K562 (cell line): Measurements from ENCODE around the gene HAPLN2. TPM values are rescaled to one million over a fixed set of nuclear protein-coding genes. Genes with fewer than 3 reads are reported as not detected.
A peak's percentile ranks its signal among the peaks of the same experiment; 100 is the strongest.

ENCODE experiments used
- E2F3 ChIP-seq: fragments of 250-450 bp; sonication (Bioruptor Pico); IDR thresholded peaks from 2 replicates; pipeline ENCODE4 v1.4.0; 2020; ENCODE audit warnings: mild to moderate bottlenecking
- E2F6 ChIP-seq, 2 experiments: IDR thresholded peaks; 2 replicates each; pipeline ENCODE4 v1.6.1; 2011; ENCODE audit warnings: borderline replicate concordance in 1 of 2, control low read depth in 1 of 2, low read depth in 1 of 2, low read length in 1 of 2, mild to moderate bottlenecking in 1 of 2, mixed read lengths in 1 of 2, moderate library complexity in 1 of 2; ENCODE audit not compliant: insufficient read depth in 1 of 2, insufficient read length in 1 of 2, poor library complexity in 1 of 2, severe bottlenecking in 1 of 2; ENCODE audit errors: extremely low read depth in 1 of 2
- KLF10 ChIP-seq: fragments of 250-450 bp; sonication (Bioruptor Pico); IDR thresholded peaks from 2 replicates; pipeline ENCODE4 v1.6.1; 2021; ENCODE audit warnings: matching md5 sums
- LARP7 ChIP-seq: fragments of 450-650 bp; IDR thresholded peaks from 2 replicates; pipeline ENCODE4 v1.6.1; 2016
- PHF8 ChIP-seq: fragments of 200-600 bp; sonication (generic); IDR thresholded peaks from 2 replicates; pipeline ENCODE4 v1.6.1; 2012; ENCODE audit warnings: mixed run types, mild to moderate bottlenecking, inconsistent platforms, low read length, moderate library complexity, borderline replicate concordance
- PHTF2 ChIP-seq: fragments of 250-450 bp; sonication (Bioruptor Pico); IDR thresholded peaks from 2 replicates; pipeline ENCODE4 v1.5.0; 2021; ENCODE audit warnings: mild to moderate bottlenecking
- PML ChIP-seq: IDR thresholded peaks from 2 replicates; pipeline ENCODE4 v1.6.1; 2012; ENCODE audit warnings: low read length, inconsistent platforms
- PRPF4 ChIP-seq: fragments of 200-400 bp; formaldehyde crosslinking; IDR thresholded peaks from one replicate; pipeline ENCODE4 v1.6.1; 2017; ENCODE audit warnings: low read length, low read depth, mild to moderate bottlenecking; ENCODE audit not compliant: insufficient read depth, poor library complexity, severe bottlenecking
- TAF9B ChIP-seq: fragments of 450-650 bp; IDR thresholded peaks from 2 replicates; pipeline ENCODE4 v1.6.1; 2018; ENCODE audit warnings: mild to moderate bottlenecking; ENCODE audit not compliant: partially characterized antibody
- TFAP4 ChIP-seq: sonication (generic); formaldehyde crosslinking; IDR thresholded peaks from 2 replicates; pipeline ENCODE4 v1.8.0; 2022; ENCODE audit warnings: missing genetic modification reagents, mild to moderate bottlenecking, moderate library complexity, borderline replicate concordance
- ZMIZ1 ChIP-seq, 2 experiments: fragments of 150-350 bp in 1 of 2; IDR thresholded peaks; 2 replicates each; pipeline ENCODE4 v1.6.1; 2012 to 2016; ENCODE audit warnings: low read depth in 2 of 2, low read length in 2 of 2, mild to moderate bottlenecking in 1 of 2, moderate library complexity in 1 of 2
- ZNF407 ChIP-seq: fragments of 450-650 bp; IDR thresholded peaks from 2 replicates; pipeline ENCODE4 v1.6.1; 2016; ENCODE audit warnings: low read depth
- polyA plus RNA-seq, 8 experiments: library from polyadenylated mRNA; depleted of rRNA in 4 of 8; stranded (reverse) in 5 of 8; unstranded in 3 of 8; fragments of >200 nt; fragmentation: Nextera tagmentation in 2 of 8; fragmentation: Illumina TruSeq in 1 of 8; extraction: Ambion mirVana in 2 of 8; extraction: Trizol in 1 of 8; gene quantifications; 2 replicates each; pipeline versions ENCODE4 v1.2.1 to v1.2.3, GENCODE V29; 2011 to 2014; ENCODE audit warnings: inconsistent platforms in 1 of 8, missing spikeins in 1 of 8
- total RNA-seq, 7 experiments: library from RNA; depleted of rRNA in 6 of 7; stranded (reverse); fragments of >200 nt in 6 of 7; fragmentation: Illumina TruSeq in 2 of 7; extraction: Trizol in 2 of 7; gene quantifications; 2 replicates each; pipeline versions ENCODE4 v1.2.1 to v1.2.3, GENCODE V29; 2011 to 2021; ENCODE audit warnings: low replicate concordance in 1 of 7

The HAPLN2 gene
- total and polyA plus RNA-seq, 9 of the 15 experiments (the other 6 are each of a cell fraction or from before 2014, with no cell fraction given): 0.14 to 5.2 (median 3.8) TPM; not detected in 4

GRCh38 chr1:156659988-156660751 lies 41.0 kb downstream of the HAPLN2 start (continued):
- peak; percentile 70; the same call in 1 of the 2 replicates for TF ChIP-seq KLF10 (CRISPR knock-in tag)
- no peak for TF ChIP-seq E2F3 (CRISPR knock-in tag)
- TF ChIP-seq PHF8: no peak; the same call in 1 of the 2 replicates
- no peak for TF ChIP-seq PHTF2 (CRISPR knock-in tag)
- TF ChIP-seq PML: peak; percentile 65
- TF ChIP-seq PRPF4: no peak
- TF ChIP-seq TAF9B: peak; percentile 93
- no peak for TF ChIP-seq ZNF407
- TF ChIP-seq ZMIZ1 (IDR thresholded peaks at IDR 0.05; ENCODE audit: low read depth in 2 of 2, low read length in 2 of 2): peak in 1 of 2 experiments; percentile 82; a peak in 2 of 4 replicates
- peak in 1 of 2 experiments; percentile 63 for TF ChIP-seq E2F6 (IDR thresholded peaks at IDR 0.05; ENCODE audit: borderline replicate concordance in 1 of 2, extremely low read depth in 1 of 2, insufficient read depth in 1 of 2, insufficient read length in 1 of 2, low read depth in 1 of 2, low read length in 1 of 2, poor library complexity in 1 of 2, severe bottlenecking in 1 of 2)
- peak; percentile 82 for TF ChIP-seq LARP7
- peak; percentile 88 for TF ChIP-seq TFAP4 (CRISPR knock-in tag)
